Activated naive CD4-positive, alpha-beta T cell treated with anti-CD3 and anti-CD28 coated beads for 36 hours (primary cell): ENCODE measurements around the gene SCTR. TPM values are rescaled to one million over a fixed set of nuclear protein-coding genes. Genes with fewer than 3 reads are reported as not detected.

Experiments
- CTCF ChIA-PET: fragments of 350-600 bp; sonication (Branson Sonifier 250); formaldehyde crosslinking; loops from one replicate; lab custom pipeline; 2021; ENCODE audit warnings: antibody characterized with exemption; lab: Charles Lee
- DNase-seq: peaks from one replicate; pipeline ENCODE4 v3.0.0-alpha.2; 2020
- H3K27ac Mint-ChIP-seq: one replicate; pipeline ENCODE4 v1.8.0; 2021; ENCODE audit warnings: mild to moderate bottlenecking, mixed read lengths
- H3K27me3 Mint-ChIP-seq: one replicate; pipeline ENCODE4 v1.8.0; 2021; ENCODE audit warnings: low read depth, mixed read lengths
- H3K36me3 Mint-ChIP-seq: one replicate; pipeline ENCODE4 v1.8.0; 2021; ENCODE audit warnings: low read depth, mixed read lengths
- H3K4me1 Mint-ChIP-seq: one replicate; pipeline ENCODE4 v1.8.0; 2021; ENCODE audit warnings: low read depth, mixed read lengths
- H3K4me3 Mint-ChIP-seq: one replicate; pipeline ENCODE4 v1.8.0; 2021; ENCODE audit warnings: mild to moderate bottlenecking, moderate library complexity, mixed read lengths
- H3K9me3 Mint-ChIP-seq: one replicate; pipeline ENCODE4 v1.8.0; 2021; ENCODE audit warnings: mixed read lengths
- intact Hi-C: fragments of 100-400 bp; cut with micrococcal nuclease; formaldehyde crosslinking; loops from one replicate; pipeline ENCODE4 v1.15.1; 2023
- total RNA-seq, 2 experiments: library from RNA; stranded (reverse); gene quantifications; one replicate each; pipeline ENCODE4 v1.2.3, GENCODE V29; 2021

SCTR gene
- total RNA-seq, 2 experiments from 2014 or later = not detected

- intact Hi-C loops = no loop called here
- Mint-ChIP-seq H3K36me3 (no peaks in the 10 kb centered on the region), H3K9me3 (no peaks in the 10 kb centered on the region), H3K27me3 (peaks cover 51% of the 10 kb centered on the region), H3K4me1 (peaks cover 9% of the 10 kb centered on the region), H3K27ac (no peak within 1 kb of the TSS), H3K4me3 (peak within 1 kb of the TSS; percentile 62)
- CTCF ChIA-PET = no interaction called here
- DNase-seq = peak; percentile 63
Observed at GRCh38 chr2:119544075-119544938, 20.0 kb upstream of the SCTR start, which contains the start of gene CFAP221. CFAP221 (plus strand) TSS chr2:119544449; CDS start chr2:119546132, 1,683 bp downstream.

DNA sequence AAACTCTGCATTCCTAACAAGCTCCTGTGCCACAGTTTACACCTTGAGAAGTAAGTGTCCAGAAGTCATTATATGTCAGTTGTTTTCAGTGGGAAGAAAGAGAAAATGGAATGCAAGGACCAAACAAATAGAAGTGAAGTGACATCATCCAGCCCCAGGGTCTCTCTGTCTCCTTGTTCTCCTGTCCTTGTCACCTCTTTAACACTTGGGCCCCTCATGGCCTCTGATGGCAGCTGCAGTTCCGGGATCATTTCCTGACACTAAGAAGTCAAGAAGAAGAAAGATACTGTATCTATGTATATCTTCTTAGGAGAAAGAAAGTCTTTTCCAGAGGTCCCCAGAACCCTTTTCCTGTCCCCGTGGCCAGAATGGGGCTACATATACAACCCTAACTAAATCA, 17.2 kb upstream of the SCTR start:
- no peak for DNase-seq
- H3K9me3 Mint-ChIP-seq = no peaks in the 10 kb centered on the region
- no peak overlapping the region for H3K27ac Mint-ChIP-seq
- no peak overlapping the region for H3K4me3 Mint-ChIP-seq
- H3K27me3 Mint-ChIP-seq = peaks cover 45% of the 10 kb centered on the region
- H3K4me1 Mint-ChIP-seq = peaks cover 9% of the 10 kb centered on the region
- CTCF ChIA-PET = no interaction called here
- no peaks in the 10 kb centered on the region for H3K36me3 Mint-ChIP-seq
- intact Hi-C loops = no loop called here

GRCh38 chr2:119537792-119538191, 13.5 kb upstream of the SCTR start:
- DNase-seq = no peak
- Mint-ChIP-seq H3K27me3 (peaks cover 18% of the 10 kb centered on the region), H3K36me3 (peaks cover 2% of the 10 kb centered on the region), H3K4me1 (no peaks in the 10 kb centered on the region), H3K27ac (no peak overlapping the region), H3K9me3 (peaks cover 20% of the 10 kb centered on the region), H3K4me3 (no peak overlapping the region)
- CTCF ChIA-PET = no interaction called here
- intact Hi-C loops = no loop called here

- no peak overlapping the region for H3K4me3 Mint-ChIP-seq
- H3K36me3 Mint-ChIP-seq = peaks cover 2% of the 10 kb centered on the region
- peaks cover 12% of the 10 kb centered on the region for H3K27me3 Mint-ChIP-seq
- no peaks in the 10 kb centered on the region for H3K4me1 Mint-ChIP-seq
- CTCF ChIA-PET = no interaction called here
- peaks cover 23% of the 10 kb centered on the region for H3K9me3 Mint-ChIP-seq
- H3K27ac Mint-ChIP-seq = no peak overlapping the region
- intact Hi-C loops = no loop called here
- DNase-seq = no peak
Observed at GRCh38 chr2:119536707-119537106, 12.4 kb upstream of the SCTR start.

GRCh38 chr2:119536211-119536610, 11.9 kb upstream of the SCTR start:
- Mint-ChIP-seq H3K27me3 (peaks cover 7% of the 10 kb centered on the region), H3K36me3 (peaks cover 2% of the 10 kb centered on the region), H3K4me1 (no peaks in the 10 kb centered on the region), H3K4me3 (no peak overlapping the region), H3K27ac (no peak overlapping the region), H3K9me3 (peaks cover 26% of the 10 kb centered on the region)
- no peak for DNase-seq
- CTCF ChIA-PET = no interaction called here
- intact Hi-C loops = no loop called here

GRCh38 chr2:119533560-119533959, 9.3 kb upstream of the SCTR start:
- Mint-ChIP-seq H3K27me3 (peaks cover 8% of the 10 kb centered on the region), H3K4me3 (no peak overlapping the region), H3K9me3 (peaks cover 28% of the 10 kb centered on the region), H3K4me1 (no peaks in the 10 kb centered on the region), H3K36me3 (peaks cover 2% of the 10 kb centered on the region), H3K27ac (no peak overlapping the region)
- intact Hi-C loops = no loop called here
- DNase-seq = no peak
- CTCF ChIA-PET = no interaction called here

DNA sequence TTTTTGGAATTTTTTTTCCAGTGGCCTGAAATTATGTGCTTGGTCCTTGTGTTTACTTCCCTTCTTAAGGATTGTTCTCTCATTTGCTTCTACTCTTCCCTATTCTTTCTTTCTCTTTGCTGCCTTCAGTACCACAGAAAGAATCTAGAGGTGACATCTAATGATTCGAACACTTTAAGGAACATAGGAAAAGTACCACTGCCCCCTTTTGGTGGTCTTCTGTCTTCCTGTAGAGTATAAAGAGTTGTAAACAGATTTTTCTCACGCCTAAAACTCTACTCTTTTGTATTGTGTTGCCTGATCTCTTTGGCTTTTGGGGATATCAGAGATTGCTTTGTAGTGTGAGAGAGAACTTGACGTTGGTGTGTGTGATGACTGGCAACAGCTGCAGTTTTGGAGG, 7.0 kb upstream of the SCTR start:
- Mint-ChIP-seq H3K9me3 (peaks cover 28% of the 10 kb centered on the region), H3K27me3 (peaks cover 8% of the 10 kb centered on the region), H3K36me3 (peaks cover 2% of the 10 kb centered on the region), H3K4me1 (no peaks in the 10 kb centered on the region), H3K27ac (no peak overlapping the region), H3K4me3 (no peak overlapping the region)
- CTCF ChIA-PET = no interaction called here
- DNase-seq = no peak
- intact Hi-C loops = no loop called here

- no peaks in the 10 kb centered on the region for H3K36me3 Mint-ChIP-seq
- CTCF ChIA-PET = no interaction called here
- peaks cover 30% of the 10 kb centered on the region for H3K27me3 Mint-ChIP-seq
- H3K4me3 Mint-ChIP-seq = no peak overlapping the region
- DNase-seq = no peak
- H3K9me3 Mint-ChIP-seq = peaks cover 8% of the 10 kb centered on the region
- intact Hi-C loops = no loop called here
- H3K4me1 Mint-ChIP-seq = peaks cover 2% of the 10 kb centered on the region
- no peak overlapping the region for H3K27ac Mint-ChIP-seq
Observed at GRCh38 chr2:119527999-119528398, 3.7 kb upstream of the SCTR start.

- Mint-ChIP-seq H3K4me3 (no peak overlapping the region), H3K27me3 (peaks cover 41% of the 10 kb centered on the region), H3K27ac (no peak overlapping the region), H3K9me3 (no peaks in the 10 kb centered on the region), H3K4me1 (peaks cover 2% of the 10 kb centered on the region), H3K36me3 (no peaks in the 10 kb centered on the region)
- CTCF ChIA-PET = interaction anchor here (0.6 kb wide), 1 partner anchor 948 kb away, joined by 3 read pairs; no protein-coding TSS in a partner anchor
- DNase-seq = no peak
- intact Hi-C loops = no loop called here
Observed at GRCh38 chr2:119525614-119526013, 1.3 kb upstream of the SCTR start.

GRCh38 chr2:119523383-119523951, 816 bp downstream of the SCTR start:
- CTCF ChIA-PET = no interaction called here
- Mint-ChIP-seq H3K4me1 (peaks cover 2% of the 10 kb centered on the region), H3K36me3 (no peaks in the 10 kb centered on the region), H3K9me3 (no peaks in the 10 kb centered on the region), H3K27me3 (peaks cover 39% of the 10 kb centered on the region), H3K27ac (no peak overlapping the region), H3K4me3 (no peak overlapping the region)
- no peak for DNase-seq
- intact Hi-C loops = no loop called here

GRCh38 chr2:119522671-119523070, 1.6 kb downstream of the SCTR start:
- CTCF ChIA-PET = no interaction called here
- no peaks in the 10 kb centered on the region for H3K9me3 Mint-ChIP-seq
- no peak for DNase-seq
- no peak overlapping the region for H3K4me3 Mint-ChIP-seq
- H3K27me3 Mint-ChIP-seq = peaks cover 42% of the 10 kb centered on the region
- intact Hi-C loops = no loop called here
- H3K36me3 Mint-ChIP-seq = no peaks in the 10 kb centered on the region
- H3K4me1 Mint-ChIP-seq = peaks cover 2% of the 10 kb centered on the region
- no peak overlapping the region for H3K27ac Mint-ChIP-seq

- H3K9me3 Mint-ChIP-seq = no peaks in the 10 kb centered on the region
- peaks cover 2% of the 10 kb centered on the region for H3K4me1 Mint-ChIP-seq
- H3K27ac Mint-ChIP-seq = no peak overlapping the region
- intact Hi-C loops = no loop called here
- no peak for DNase-seq
- CTCF ChIA-PET = no interaction called here
- peaks cover 42% of the 10 kb centered on the region for H3K27me3 Mint-ChIP-seq
- no peak overlapping the region for H3K4me3 Mint-ChIP-seq
- no peaks in the 10 kb centered on the region for H3K36me3 Mint-ChIP-seq
Observed at GRCh38 chr2:119521433-119522050, 2.7 kb downstream of the SCTR start.
